Neural cell (in vitro differentiated cells): ENCODE data around the gene ZBTB11. TPM values are rescaled to one million over a fixed set of nuclear protein-coding genes. Genes with fewer than 3 reads are reported as not detected.

Experiments
- H2AFZ ChIP-seq: fragments of 200-600, 300-800 bp; sonication (generic), shearing (Covaris generic); 2 replicates; pipeline ENCODE4 v1.6.0; 2014; ENCODE audit warnings: low read depth, mild to moderate bottlenecking, antibody characterized with exemption, low read length, moderate library complexity
- H3F3A ChIP-seq: fragments of 200-600 bp; shearing (Covaris generic); 2 replicates; pipeline ENCODE4 v1.6.1; 2016; ENCODE audit warnings: mild to moderate bottlenecking, moderate library complexity, mixed read lengths, antibody characterized with exemption, low read length; ENCODE audit not compliant: insufficient read depth, poor library complexity, severe bottlenecking
- H3K27ac ChIP-seq: fragments of 200-600, 300-800 bp; sonication (generic), shearing (Covaris generic); 2 replicates; pipeline ENCODE4 v1.5.1; 2014; ENCODE audit warnings: mild to moderate bottlenecking, low read length, moderate library complexity
- H3K27me3 ChIP-seq: fragments of 300-800, 200-600 bp; sonication (generic), shearing (Covaris generic); 2 replicates; pipeline ENCODE4 v1.6.0; 2014; ENCODE audit warnings: mild to moderate bottlenecking, low read depth, low read length, moderate library complexity; ENCODE audit not compliant: insufficient read depth
- H3K36me3 ChIP-seq: fragments of 300-800, 200-600 bp; sonication (generic), shearing (Covaris generic); 2 replicates; pipeline ENCODE4 v1.5.1; 2014; ENCODE audit warnings: mild to moderate bottlenecking, antibody characterized with exemption, low read length, moderate library complexity; ENCODE audit not compliant: insufficient read depth
- H3K4me2 ChIP-seq: fragments of 300-800, 200-600 bp; sonication (generic), shearing (Covaris generic); 2 replicates; pipeline ENCODE4 v1.6.0; 2014; ENCODE audit warnings: mild to moderate bottlenecking, low read length
- H3K4me3 ChIP-seq: fragments of 300-800, 200-600 bp; sonication (generic), shearing (Covaris generic); 2 replicates; pipeline ENCODE4 v1.5.1; 2014; ENCODE audit warnings: mild to moderate bottlenecking, low read length, moderate library complexity
- H3K79me2 ChIP-seq: fragments of 200-600 bp; shearing (Covaris generic); replicated peaks from 2 replicates; pipeline ENCODE4 v1.6.0; 2014; ENCODE audit warnings: mild to moderate bottlenecking, low read length, moderate library complexity; ENCODE audit not compliant: insufficient read depth
- H3K9ac ChIP-seq: fragments of 300-800, 200-600 bp; sonication (generic), shearing (Covaris generic); 2 replicates; pipeline ENCODE4 v1.6.1; 2016; ENCODE audit warnings: mild to moderate bottlenecking, low read length, mixed read lengths
- H3K9me2 ChIP-seq: fragments of 200-600 bp; shearing (Covaris generic); 2 replicates; pipeline ENCODE4 v1.6.1; 2016; ENCODE audit warnings: mild to moderate bottlenecking, low read length, mixed read lengths; ENCODE audit not compliant: insufficient read depth
- H3K9me3 ChIP-seq: fragments of 200-600, 300-800 bp; sonication (generic), shearing (Covaris generic); 2 replicates; pipeline ENCODE4 v1.6.1; 2016; ENCODE audit warnings: mild to moderate bottlenecking, mixed run types, low read length, moderate library complexity, mixed read lengths
- H4K20me1 ChIP-seq: fragments of 200-600 bp; shearing (Covaris generic); 2 replicates; pipeline ENCODE4 v1.6.1; 2016; ENCODE audit warnings: mild to moderate bottlenecking, mixed run types; ENCODE audit not compliant: insufficient read depth
- EP300 ChIP-seq: fragments of 450-650 bp; conservative IDR thresholded peaks from 2 replicates; pipeline ENCODE4 v1.6.1; 2014; ENCODE audit warnings: antibody characterized with exemption, mild to moderate bottlenecking, moderate library complexity; ENCODE audit not compliant: poor library complexity, severe bottlenecking
- EZH2 ChIP-seq: fragments of 200-600, 300-800 bp; shearing (Covaris generic), sonication (generic); IDR thresholded peaks from 2 replicates; pipeline ENCODE4 v1.6.1; 2014; ENCODE audit warnings: antibody characterized with exemption, low read length, borderline replicate concordance, mild to moderate bottlenecking; ENCODE audit not compliant: insufficient read depth, poor library complexity, severe bottlenecking
- MXI1 ChIP-seq: fragments of 450-650 bp; conservative IDR thresholded peaks from 2 replicates; pipeline ENCODE4 v1.6.1; 2014; ENCODE audit warnings: antibody characterized with exemption, mild to moderate bottlenecking; ENCODE audit not compliant: poor library complexity, severe bottlenecking
- POLR2AphosphoS5 ChIP-seq: IDR thresholded peaks from 2 replicates; pipeline ENCODE4 v1.6.1; 2012
- RAD21 ChIP-seq: fragments of 450-650 bp; conservative IDR thresholded peaks from 2 replicates; pipeline ENCODE4 v1.6.1; 2014; ENCODE audit warnings: antibody characterized with exemption, mild to moderate bottlenecking, moderate library complexity
- SMC3 ChIP-seq: fragments of 450-650 bp; conservative IDR thresholded peaks from 2 replicates; pipeline ENCODE4 v1.6.1; 2014; ENCODE audit warnings: antibody characterized with exemption, mild to moderate bottlenecking, moderate library complexity; ENCODE audit not compliant: poor library complexity
- TAF1 ChIP-seq: IDR thresholded peaks from 2 replicates; pipeline ENCODE4 v1.6.1; 2012; ENCODE audit warnings: low read depth
- polyA plus RNA-seq: library from polyadenylated mRNA; depleted of rRNA; stranded (reverse); fragments of >200 nt; gene quantifications from 2 replicates; pipeline ENCODE4 v1.2.3, GENCODE V29; 2014
- TF ChIP-seq, protein P1 (sequence below): fragments of 450-650 bp; IDR thresholded peaks from 2 replicates; pipeline ENCODE4 v1.5.1; 2014; ENCODE audit warnings: antibody characterized with exemption, mild to moderate bottlenecking, moderate library complexity; ENCODE audit not compliant: poor library complexity, severe bottlenecking
- TF ChIP-seq, protein P2 (sequence below): IDR thresholded peaks from 2 replicates; pipeline ENCODE4 v1.6.1; 2012; ENCODE audit warnings: borderline replicate concordance

ZBTB11 gene
- polyA plus RNA-seq, 1 donor from 2014 or later, result 23.5 TPM

DNA sequence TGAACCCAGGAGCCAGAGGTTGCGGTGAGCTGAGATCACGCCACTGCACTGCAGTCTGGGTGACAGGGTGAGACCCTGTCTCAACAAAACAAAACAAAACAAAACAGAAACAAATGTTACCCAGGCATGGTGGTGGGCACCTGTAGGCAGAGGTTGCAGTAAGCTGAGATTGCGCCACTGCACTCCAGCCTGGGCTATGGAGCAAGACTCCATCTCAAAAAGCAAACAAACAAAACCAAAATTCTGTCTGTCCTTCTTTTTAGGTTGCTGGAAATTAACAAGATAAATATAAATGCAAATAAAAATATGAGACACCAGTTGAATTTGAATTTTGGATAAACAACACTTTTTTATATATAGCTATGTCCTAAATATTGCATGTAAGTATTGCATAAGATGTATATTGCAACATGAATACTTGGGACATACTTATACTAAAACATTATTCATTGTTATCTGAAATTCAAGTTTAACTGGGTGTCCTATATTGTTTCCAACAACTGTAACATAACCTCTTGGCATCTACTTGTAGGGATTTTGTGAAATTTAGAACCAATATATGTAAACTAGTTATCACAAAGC, 42.8 kb upstream of the ZBTB11 start:
- no peaks in the 10 kb centered on the region for H3K9me3 ChIP-seq
- no peak overlapping the region for H3K27ac ChIP-seq
- no peaks in the 10 kb centered on the region for H4K20me1 ChIP-seq
- H3K9me2 ChIP-seq, result no peaks in the 10 kb centered on the region
- no peak overlapping the region for H3K4me3 ChIP-seq
- no peaks in the 10 kb centered on the region for H3K27me3 ChIP-seq
- no peak for TF ChIP-seq SMC3
- TF ChIP-seq TAF1, result no peak
- no peak for TF ChIP-seq EZH2
- no peak for TF ChIP-seq EP300
- TF ChIP-seq POLR2AphosphoS5, result no peak
- TF ChIP-seq MXI1, result no peak
- H3K36me3 ChIP-seq, result no peaks in the 10 kb centered on the region
- no peak overlapping the region for H3K9ac ChIP-seq
- no peaks in the 10 kb centered on the region for H3K79me2 ChIP-seq
- H2AFZ ChIP-seq, result no peak overlapping the region
- no peaks in the 10 kb centered on the region for H3F3A ChIP-seq
- no peak overlapping the region for H3K4me2 ChIP-seq

GRCh38 chr3:101718455-101718854, 41.5 kb upstream of the ZBTB11 start:
- H3K9me2 ChIP-seq, result no peaks in the 10 kb centered on the region
- H3K36me3 ChIP-seq, result no peaks in the 10 kb centered on the region
- no peaks in the 10 kb centered on the region for H3K9me3 ChIP-seq
- no peaks in the 10 kb centered on the region for H3K79me2 ChIP-seq
- no peak overlapping the region for H3K4me3 ChIP-seq
- H3K4me2 ChIP-seq, result no peak overlapping the region
- H3K27me3 ChIP-seq, result no peaks in the 10 kb centered on the region
- no peak for TF ChIP-seq SMC3
- TF ChIP-seq MXI1, result no peak
- TF ChIP-seq, protein P1, sequence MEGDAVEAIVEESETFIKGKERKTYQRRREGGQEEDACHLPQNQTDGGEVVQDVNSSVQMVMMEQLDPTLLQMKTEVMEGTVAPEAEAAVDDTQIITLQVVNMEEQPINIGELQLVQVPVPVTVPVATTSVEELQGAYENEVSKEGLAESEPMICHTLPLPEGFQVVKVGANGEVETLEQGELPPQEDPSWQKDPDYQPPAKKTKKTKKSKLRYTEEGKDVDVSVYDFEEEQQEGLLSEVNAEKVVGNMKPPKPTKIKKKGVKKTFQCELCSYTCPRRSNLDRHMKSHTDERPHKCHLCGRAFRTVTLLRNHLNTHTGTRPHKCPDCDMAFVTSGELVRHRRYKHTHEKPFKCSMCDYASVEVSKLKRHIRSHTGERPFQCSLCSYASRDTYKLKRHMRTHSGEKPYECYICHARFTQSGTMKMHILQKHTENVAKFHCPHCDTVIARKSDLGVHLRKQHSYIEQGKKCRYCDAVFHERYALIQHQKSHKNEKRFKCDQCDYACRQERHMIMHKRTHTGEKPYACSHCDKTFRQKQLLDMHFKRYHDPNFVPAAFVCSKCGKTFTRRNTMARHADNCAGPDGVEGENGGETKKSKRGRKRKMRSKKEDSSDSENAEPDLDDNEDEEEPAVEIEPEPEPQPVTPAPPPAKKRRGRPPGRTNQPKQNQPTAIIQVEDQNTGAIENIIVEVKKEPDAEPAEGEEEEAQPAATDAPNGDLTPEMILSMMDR, result no peak
- TF ChIP-seq EP300, result no peak
- TF ChIP-seq RAD21, result no peak
- TF ChIP-seq EZH2, result no peak
- no peak for TF ChIP-seq TAF1
- TF ChIP-seq POLR2AphosphoS5, result no peak
- TF ChIP-seq, protein P2, sequence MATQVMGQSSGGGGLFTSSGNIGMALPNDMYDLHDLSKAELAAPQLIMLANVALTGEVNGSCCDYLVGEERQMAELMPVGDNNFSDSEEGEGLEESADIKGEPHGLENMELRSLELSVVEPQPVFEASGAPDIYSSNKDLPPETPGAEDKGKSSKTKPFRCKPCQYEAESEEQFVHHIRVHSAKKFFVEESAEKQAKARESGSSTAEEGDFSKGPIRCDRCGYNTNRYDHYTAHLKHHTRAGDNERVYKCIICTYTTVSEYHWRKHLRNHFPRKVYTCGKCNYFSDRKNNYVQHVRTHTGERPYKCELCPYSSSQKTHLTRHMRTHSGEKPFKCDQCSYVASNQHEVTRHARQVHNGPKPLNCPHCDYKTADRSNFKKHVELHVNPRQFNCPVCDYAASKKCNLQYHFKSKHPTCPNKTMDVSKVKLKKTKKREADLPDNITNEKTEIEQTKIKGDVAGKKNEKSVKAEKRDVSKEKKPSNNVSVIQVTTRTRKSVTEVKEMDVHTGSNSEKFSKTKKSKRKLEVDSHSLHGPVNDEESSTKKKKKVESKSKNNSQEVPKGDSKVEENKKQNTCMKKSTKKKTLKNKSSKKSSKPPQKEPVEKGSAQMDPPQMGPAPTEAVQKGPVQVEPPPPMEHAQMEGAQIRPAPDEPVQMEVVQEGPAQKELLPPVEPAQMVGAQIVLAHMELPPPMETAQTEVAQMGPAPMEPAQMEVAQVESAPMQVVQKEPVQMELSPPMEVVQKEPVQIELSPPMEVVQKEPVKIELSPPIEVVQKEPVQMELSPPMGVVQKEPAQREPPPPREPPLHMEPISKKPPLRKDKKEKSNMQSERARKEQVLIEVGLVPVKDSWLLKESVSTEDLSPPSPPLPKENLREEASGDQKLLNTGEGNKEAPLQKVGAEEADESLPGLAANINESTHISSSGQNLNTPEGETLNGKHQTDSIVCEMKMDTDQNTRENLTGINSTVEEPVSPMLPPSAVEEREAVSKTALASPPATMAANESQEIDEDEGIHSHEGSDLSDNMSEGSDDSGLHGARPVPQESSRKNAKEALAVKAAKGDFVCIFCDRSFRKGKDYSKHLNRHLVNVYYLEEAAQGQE, result no peak
- H3F3A ChIP-seq, result no peaks in the 10 kb centered on the region
- H4K20me1 ChIP-seq, result no peaks in the 10 kb centered on the region
- H2AFZ ChIP-seq, result no peak overlapping the region
- no peak overlapping the region for H3K9ac ChIP-seq
- no peak overlapping the region for H3K27ac ChIP-seq
